ENCODE results near the gene C20orf173. TPM values are rescaled to one million over a fixed set of nuclear protein-coding genes. Genes with fewer than 3 reads are reported as not detected.

Gene C20orf173
- total and polyA plus RNA-seq, 12 donors, result not detected

DNA sequence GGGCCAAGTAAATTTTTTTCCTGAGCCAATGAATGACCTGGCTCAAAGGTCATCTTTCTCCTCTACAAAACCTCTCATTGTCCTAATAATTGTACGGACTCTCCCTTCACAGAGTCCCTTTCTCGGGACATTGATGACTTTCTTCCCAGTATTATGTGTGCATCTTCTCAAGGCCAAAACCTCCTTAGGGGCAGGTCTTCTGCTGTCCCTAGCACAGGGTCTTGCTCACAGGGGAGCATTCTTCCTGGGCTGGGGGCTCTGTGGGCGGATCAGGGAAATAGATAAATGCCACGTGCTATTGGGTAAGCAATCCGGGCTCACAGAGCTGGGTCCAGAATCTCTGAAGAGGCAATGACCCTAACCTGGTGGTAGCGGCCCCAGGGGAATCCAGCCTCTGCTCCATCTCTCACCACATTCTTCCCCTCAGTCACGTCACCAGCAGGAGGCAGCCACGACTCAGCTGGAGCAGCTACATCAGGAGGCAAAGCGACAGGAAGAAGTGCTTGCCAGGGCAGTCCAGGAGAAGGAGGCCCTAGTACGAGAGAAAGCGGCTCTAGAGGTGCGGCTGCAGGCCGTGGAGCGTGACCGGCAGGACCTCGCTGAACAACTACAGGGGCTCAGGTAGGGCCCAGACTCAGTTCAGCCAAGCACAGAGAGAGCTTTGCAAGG, 50.5 kb downstream of the C20orf173 start:
- Histone ChIP-seq H3K27me3 (no peaks in the 10 kb centered on the region), H3K4me3 (no peak overlapping the region), H3K9me3 (replicated peaks in 1 of 3) (no peaks in the 10 kb centered on the region), H3K27ac (no peak overlapping the region), H3K4me1 (replicated peaks in 1 of 2) (no peaks in the 10 kb centered on the region), H3K36me3 (replicated peaks in 1 of 2) (peaks cover 0 to 66% of the 10 kb centered on the region in 2 donors)
- intact Hi-C loops (cut with DNase I), result loop anchor here in 1 of 2 donors (10.0 kb wide), 1 partner anchor 206 kb away; no protein-coding TSS in a partner anchor
- TF ChIP-seq POLR2A (IDR thresholded peaks at IDR 0.05), result no peak
- TF ChIP-seq, protein P1, sequence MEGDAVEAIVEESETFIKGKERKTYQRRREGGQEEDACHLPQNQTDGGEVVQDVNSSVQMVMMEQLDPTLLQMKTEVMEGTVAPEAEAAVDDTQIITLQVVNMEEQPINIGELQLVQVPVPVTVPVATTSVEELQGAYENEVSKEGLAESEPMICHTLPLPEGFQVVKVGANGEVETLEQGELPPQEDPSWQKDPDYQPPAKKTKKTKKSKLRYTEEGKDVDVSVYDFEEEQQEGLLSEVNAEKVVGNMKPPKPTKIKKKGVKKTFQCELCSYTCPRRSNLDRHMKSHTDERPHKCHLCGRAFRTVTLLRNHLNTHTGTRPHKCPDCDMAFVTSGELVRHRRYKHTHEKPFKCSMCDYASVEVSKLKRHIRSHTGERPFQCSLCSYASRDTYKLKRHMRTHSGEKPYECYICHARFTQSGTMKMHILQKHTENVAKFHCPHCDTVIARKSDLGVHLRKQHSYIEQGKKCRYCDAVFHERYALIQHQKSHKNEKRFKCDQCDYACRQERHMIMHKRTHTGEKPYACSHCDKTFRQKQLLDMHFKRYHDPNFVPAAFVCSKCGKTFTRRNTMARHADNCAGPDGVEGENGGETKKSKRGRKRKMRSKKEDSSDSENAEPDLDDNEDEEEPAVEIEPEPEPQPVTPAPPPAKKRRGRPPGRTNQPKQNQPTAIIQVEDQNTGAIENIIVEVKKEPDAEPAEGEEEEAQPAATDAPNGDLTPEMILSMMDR (IDR thresholded peaks at IDR 0.05), result no peak
- WGBS, 4 donors, result 85 to 90% (median 88%) methylated on average over 13 to 16 of the region's 16 CpGs
- no peak for DNase-seq

Other genes with a start within 250 kb of the C20orf173 start
- 100 to 1,000 TPM in 5 of 9 donors, 10 to 100 TPM in 4; 56.7 to 263 (median 116) TPM for gene EIF6, start 244.9 kb downstream of the C20orf173 start, total RNA-seq
- gene EIF6, start 244.9 kb downstream of the C20orf173 start, polyA plus RNA-seq, result 100 to 1,000 TPM in 2 of 3 donors, 10 to 100 TPM in 1; 85.4 to 145 (median 112) TPM
- under 1 TPM in 1 of 9 donors, not detected in 8; 0.11 TPM for gene FAM83C, start 237.2 kb downstream of the C20orf173 start, total RNA-seq
- gene FAM83C, start 237.2 kb downstream of the C20orf173 start, polyA plus RNA-seq, result under 1 TPM in 1 of 3 donors, not detected in 2; 0.03 TPM
- gene UQCC1, start 117.7 kb downstream of the C20orf173 start, total RNA-seq, result 100 to 1,000 TPM in 1 of 9 donors, 10 to 100 TPM in 8; 37.2 to 100 (median 83.4) TPM
- gene UQCC1, start 117.7 kb downstream of the C20orf173 start, polyA plus RNA-seq, result 10 to 100 TPM; 31.0 to 60.1 (median 35.3) TPM
- under 1 TPM in 4 of 9 donors, not detected in 5; 0.16 to 0.28 (median 0.21) TPM for gene GDF5, start 91.4 kb downstream of the C20orf173 start, total RNA-seq
- under 1 TPM in 2 of 3 donors, not detected in 1; 0.13 to 0.16 TPM for gene GDF5, start 91.4 kb downstream of the C20orf173 start, polyA plus RNA-seq
- gene CEP250, start 74.1 kb downstream of the C20orf173 start, total RNA-seq, result 10 to 100 TPM; 14.1 to 36.9 (median 26.4) TPM
- 10 to 100 TPM; 12.6 to 49.8 (median 15.2) TPM for gene CEP250, start 74.1 kb downstream of the C20orf173 start, polyA plus RNA-seq
- gene ERGIC3, start 12.4 kb upstream of the C20orf173 start, total RNA-seq, result 100 to 1,000 TPM; 233 to 386 (median 275) TPM
- 100 to 1,000 TPM; 217 to 351 (median 221) TPM for gene ERGIC3, start 12.4 kb upstream of the C20orf173 start, polyA plus RNA-seq
- 10 to 100 TPM in 6 of 9 donors, 1 to 10 TPM in 3; 5.1 to 32.0 (median 14.3) TPM for gene SPAG4, start 86.2 kb upstream of the C20orf173 start, total RNA-seq
- gene SPAG4, start 86.2 kb upstream of the C20orf173 start, polyA plus RNA-seq, result 10 to 100 TPM in 2 of 3 donors, 1 to 10 TPM in 1; 2.7 to 15.4 (median 12.5) TPM
- 100 to 1,000 TPM in 7 of 9 donors, 10 to 100 TPM in 2; 66.8 to 233 (median 156) TPM for gene CPNE1, start 135.2 kb upstream of the C20orf173 start, total RNA-seq
- gene CPNE1, start 135.2 kb upstream of the C20orf173 start, polyA plus RNA-seq, result 100 to 1,000 TPM in 2 of 3 donors, 10 to 100 TPM in 1; 63.9 to 464 (median 428) TPM
- 10 to 100 TPM; 18.9 to 98.6 (median 57.7) TPM for gene RBM12, start 135.2 kb upstream of the C20orf173 start, total RNA-seq
- gene RBM12, start 135.2 kb upstream of the C20orf173 start, polyA plus RNA-seq, result 10 to 100 TPM in 2 of 3 donors, 1 to 10 TPM in 1; 7.7 to 93.5 (median 13.1) TPM
- 100 to 1,000 TPM in 6 of 9 donors, 10 to 100 TPM in 3; 40.1 to 129 (median 114) TPM for gene NFS1, start 169.7 kb upstream of the C20orf173 start, total RNA-seq
- 10 to 100 TPM; 60.3 to 97.1 (median 73.1) TPM for gene NFS1, start 169.7 kb upstream of the C20orf173 start, polyA plus RNA-seq
- 100 to 1,000 TPM; 154 to 477 (median 256) TPM for gene ROMO1, start 169.8 kb upstream of the C20orf173 start, total RNA-seq
- 1,000 to 10,000 TPM in 1 of 3 donors, 100 to 1,000 TPM in 1, 10 to 100 TPM in 1; 50.1 to 1,321 (median 664) TPM for gene ROMO1, start 169.8 kb upstream of the C20orf173 start, polyA plus RNA-seq
- gene RBM39, start 212.6 kb upstream of the C20orf173 start, total RNA-seq, result 100 to 1,000 TPM; 111 to 581 (median 238) TPM
- gene RBM39, start 212.6 kb upstream of the C20orf173 start, polyA plus RNA-seq, result 100 to 1,000 TPM; 278 to 714 (median 656) TPM
- gene PHF20, start 242.4 kb upstream of the C20orf173 start, total RNA-seq, result 10 to 100 TPM; 17.0 to 45.1 (median 32.1) TPM
- 10 to 100 TPM; 15.0 to 27.8 (median 17.8) TPM for gene PHF20, start 242.4 kb upstream of the C20orf173 start, polyA plus RNA-seq